Measurements from ENCODE around the gene GLI1.

DNA sequence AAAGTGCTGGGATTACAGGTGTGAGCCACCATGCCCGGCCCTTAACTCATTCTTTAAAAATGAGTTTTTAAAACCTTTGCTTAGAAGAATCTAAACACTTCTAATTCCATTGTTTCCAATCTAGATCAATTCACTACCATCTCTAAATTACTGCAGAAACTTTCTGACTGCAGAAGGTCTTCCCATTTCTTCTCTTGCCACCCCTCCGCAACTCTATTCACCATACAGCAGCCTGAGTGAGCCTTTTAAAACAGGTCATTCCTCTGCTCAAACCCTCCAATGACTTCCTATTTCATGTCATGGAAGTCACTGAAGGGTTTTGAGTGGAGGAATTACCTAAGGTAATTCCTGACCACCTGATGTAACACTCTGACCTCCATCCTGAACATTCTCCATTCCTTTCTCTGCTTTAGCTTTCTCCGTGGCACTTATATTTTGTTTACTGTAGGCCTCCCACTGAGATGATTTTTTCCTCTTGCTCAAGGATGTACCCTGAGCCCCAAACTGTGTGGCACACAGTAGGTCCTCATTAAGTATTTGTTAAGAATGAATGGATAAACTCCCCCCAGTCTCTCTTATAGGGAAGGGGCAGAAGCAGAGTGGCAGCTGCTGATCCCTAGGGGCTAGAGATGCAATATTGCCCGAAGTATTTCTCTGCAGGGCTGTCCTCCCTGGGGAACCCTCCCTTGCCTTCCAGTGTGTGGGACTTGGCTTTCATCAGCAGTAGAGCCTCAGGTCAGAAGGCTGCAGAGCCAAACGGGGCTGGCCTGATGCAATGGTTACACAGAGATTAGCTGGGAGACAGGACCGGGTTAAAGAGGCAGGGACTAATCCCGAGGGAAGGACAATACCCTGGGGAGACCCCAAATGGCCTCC is 59.6 kb downstream of the GLI1 start:
- no peak for TF ChIP-seq POLR2A (IDR thresholded peaks at IDR 0.05; ENCODE audit: low read depth)
- TF ChIP-seq, protein P1, sequence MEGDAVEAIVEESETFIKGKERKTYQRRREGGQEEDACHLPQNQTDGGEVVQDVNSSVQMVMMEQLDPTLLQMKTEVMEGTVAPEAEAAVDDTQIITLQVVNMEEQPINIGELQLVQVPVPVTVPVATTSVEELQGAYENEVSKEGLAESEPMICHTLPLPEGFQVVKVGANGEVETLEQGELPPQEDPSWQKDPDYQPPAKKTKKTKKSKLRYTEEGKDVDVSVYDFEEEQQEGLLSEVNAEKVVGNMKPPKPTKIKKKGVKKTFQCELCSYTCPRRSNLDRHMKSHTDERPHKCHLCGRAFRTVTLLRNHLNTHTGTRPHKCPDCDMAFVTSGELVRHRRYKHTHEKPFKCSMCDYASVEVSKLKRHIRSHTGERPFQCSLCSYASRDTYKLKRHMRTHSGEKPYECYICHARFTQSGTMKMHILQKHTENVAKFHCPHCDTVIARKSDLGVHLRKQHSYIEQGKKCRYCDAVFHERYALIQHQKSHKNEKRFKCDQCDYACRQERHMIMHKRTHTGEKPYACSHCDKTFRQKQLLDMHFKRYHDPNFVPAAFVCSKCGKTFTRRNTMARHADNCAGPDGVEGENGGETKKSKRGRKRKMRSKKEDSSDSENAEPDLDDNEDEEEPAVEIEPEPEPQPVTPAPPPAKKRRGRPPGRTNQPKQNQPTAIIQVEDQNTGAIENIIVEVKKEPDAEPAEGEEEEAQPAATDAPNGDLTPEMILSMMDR (IDR thresholded peaks at IDR 0.05) = no peak
- TF ChIP-seq POLR2AphosphoS5 (IDR thresholded peaks at IDR 0.05) = no peak
- no peak for TF ChIP-seq EP300 (IDR thresholded peaks at IDR 0.05)

Data from esophagus muscularis mucosa (tissue), 4 donors.